K562 (cell line): ENCODE data around the gene PYGM. TPM values are rescaled to one million over a fixed set of nuclear protein-coding genes. Genes with fewer than 3 reads are reported as not detected.

Experiments
- CCAR2 ChIP-seq: fragments of 200-400 bp; formaldehyde crosslinking; IDR thresholded peaks from 2 replicates; pipeline ENCODE4 v1.6.1; 2017; ENCODE audit warnings: mild to moderate bottlenecking, low read depth, low read length
- KDM1A ChIP-seq, 2 experiments: fragments of 450-650 bp; IDR thresholded peaks; 2 replicates each; pipeline ENCODE4 v1.6.1; 2016; ENCODE audit warnings: mild to moderate bottlenecking in 2 of 2
- KDM4B ChIP-seq, 2 experiments: fragments of 450-650 bp in 1 of 2; sonication (generic) in 1 of 2; IDR thresholded peaks; 2 replicates each; pipeline ENCODE4 v1.6.1; 2016 to 2017; ENCODE audit warnings: borderline replicate concordance in 2 of 2, antibody characterized with exemption in 1 of 2, low read depth in 1 of 2, mild to moderate bottlenecking in 1 of 2
- PATZ1 ChIP-seq: fragments of 250-450 bp; sonication (Bioruptor Pico); IDR thresholded peaks from 2 replicates; pipeline ENCODE4 v1.5.0; 2020; ENCODE audit warnings: mild to moderate bottlenecking, borderline replicate concordance
- POLR2B ChIP-seq: fragments of 450-650 bp; IDR thresholded peaks from 2 replicates; pipeline ENCODE4 v1.6.1; 2018; ENCODE audit warnings: low read depth; ENCODE audit not compliant: partially characterized antibody
- PRPF4 ChIP-seq: fragments of 200-400 bp; formaldehyde crosslinking; IDR thresholded peaks from one replicate; pipeline ENCODE4 v1.6.1; 2017; ENCODE audit warnings: low read length, low read depth, mild to moderate bottlenecking; ENCODE audit not compliant: insufficient read depth, poor library complexity, severe bottlenecking
- SREBF2 ChIP-seq: sonication (generic); formaldehyde crosslinking; IDR thresholded peaks from 2 replicates; pipeline ENCODE4 v1.4.0; 2020; ENCODE audit warnings: mild to moderate bottlenecking, missing genetic modification reagents
- TAL1 ChIP-seq: fragments of 450-650 bp; IDR thresholded peaks from 2 replicates; pipeline ENCODE4 v1.6.1; 2016; ENCODE audit warnings: mild to moderate bottlenecking
- ZFP1 ChIP-seq: fragments of 450-650 bp; formaldehyde crosslinking; IDR thresholded peaks from 2 replicates; pipeline ENCODE4 v1.4.0; 2020; ENCODE audit warnings: mild to moderate bottlenecking, mixed read lengths
- ZNF121 ChIP-seq: sonication (generic); formaldehyde crosslinking; conservative IDR thresholded peaks from 2 replicates; pipeline ENCODE4 v1.8.0; 2022; ENCODE audit warnings: missing genetic modification reagents
- ZNF589 ChIP-seq: fragments of 200-800 bp; sonication (Bioruptor generic); IDR thresholded peaks from 2 replicates; pipeline ENCODE4 v1.6.1; 2016; ENCODE audit warnings: low read depth, missing genetic modification characterization, missing compliant biosample characterization
- ZNF778 ChIP-seq: fragments of 450-650 bp; formaldehyde crosslinking; IDR thresholded peaks from 2 replicates; pipeline ENCODE4 v1.4.0; 2020; ENCODE audit warnings: mild to moderate bottlenecking, moderate library complexity
- polyA plus RNA-seq, 8 experiments: library from polyadenylated mRNA; depleted of rRNA in 4 of 8; stranded (reverse) in 5 of 8; unstranded in 3 of 8; fragments of >200 nt; fragmentation: Nextera tagmentation in 2 of 8; fragmentation: Illumina TruSeq in 1 of 8; extraction: Ambion mirVana in 2 of 8; extraction: Trizol in 1 of 8; gene quantifications; 2 replicates each; pipeline versions ENCODE4 v1.2.1 to v1.2.3, GENCODE V29; 2011 to 2014; ENCODE audit warnings: inconsistent platforms in 1 of 8, missing spikeins in 1 of 8
- total RNA-seq, 7 experiments: library from RNA; depleted of rRNA in 6 of 7; stranded (reverse); fragments of >200 nt in 6 of 7; fragmentation: Illumina TruSeq in 2 of 7; extraction: Trizol in 2 of 7; gene quantifications; 2 replicates each; pipeline versions ENCODE4 v1.2.1 to v1.2.3, GENCODE V29; 2011 to 2021; ENCODE audit warnings: low replicate concordance in 1 of 7
- TF ChIP-seq, protein P1 (sequence below), 2 experiments: fragments of 450-650 bp; IDR thresholded peaks; 2 replicates each; pipeline ENCODE4 v1.6.1; 2016; ENCODE audit warnings: mild to moderate bottlenecking in 2 of 2, borderline replicate concordance in 1 of 2, low read depth in 1 of 2, moderate library complexity in 1 of 2
- TF ChIP-seq, protein P2 (sequence below): fragments of 250-450 bp; sonication (Bioruptor Pico); IDR thresholded peaks from 2 replicates; pipeline ENCODE4 v1.9.0; 2021; ENCODE audit warnings: mild to moderate bottlenecking

The PYGM gene
- total and polyA plus RNA-seq, 9 of the 15 experiments (the other 6 are each of a cell fraction or from before 2014, with no cell fraction given) = 0.07 to 1.5 (median 0.68) TPM

DNA sequence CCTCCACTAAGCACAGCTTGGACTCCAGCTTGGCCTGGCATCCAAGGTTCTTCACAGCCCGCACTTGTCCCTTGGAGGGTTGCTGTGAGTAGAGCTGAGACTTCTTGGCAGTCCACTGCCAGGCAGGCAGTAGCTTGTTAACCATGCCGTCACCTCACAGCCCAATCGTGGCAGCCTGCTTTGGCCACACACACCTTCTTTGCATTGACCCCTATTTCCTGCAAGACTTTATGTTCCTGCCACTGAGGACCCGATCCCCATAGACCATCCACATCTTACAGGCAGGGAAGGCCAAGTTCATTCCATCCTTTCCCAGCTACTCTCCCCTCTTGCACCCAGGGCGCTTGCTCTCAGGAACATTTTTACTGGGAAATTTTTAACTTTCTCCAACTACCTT, 2.5 kb upstream of the PYGM start (continued):
- no peak for TF ChIP-seq PATZ1 (CRISPR knock-in tag)
- TF ChIP-seq ZNF121 (CRISPR knock-in tag) = no peak
- TF ChIP-seq SREBF2 (CRISPR knock-in tag) = no peak
- no peak for TF ChIP-seq PRPF4
- TF ChIP-seq, protein P1, sequence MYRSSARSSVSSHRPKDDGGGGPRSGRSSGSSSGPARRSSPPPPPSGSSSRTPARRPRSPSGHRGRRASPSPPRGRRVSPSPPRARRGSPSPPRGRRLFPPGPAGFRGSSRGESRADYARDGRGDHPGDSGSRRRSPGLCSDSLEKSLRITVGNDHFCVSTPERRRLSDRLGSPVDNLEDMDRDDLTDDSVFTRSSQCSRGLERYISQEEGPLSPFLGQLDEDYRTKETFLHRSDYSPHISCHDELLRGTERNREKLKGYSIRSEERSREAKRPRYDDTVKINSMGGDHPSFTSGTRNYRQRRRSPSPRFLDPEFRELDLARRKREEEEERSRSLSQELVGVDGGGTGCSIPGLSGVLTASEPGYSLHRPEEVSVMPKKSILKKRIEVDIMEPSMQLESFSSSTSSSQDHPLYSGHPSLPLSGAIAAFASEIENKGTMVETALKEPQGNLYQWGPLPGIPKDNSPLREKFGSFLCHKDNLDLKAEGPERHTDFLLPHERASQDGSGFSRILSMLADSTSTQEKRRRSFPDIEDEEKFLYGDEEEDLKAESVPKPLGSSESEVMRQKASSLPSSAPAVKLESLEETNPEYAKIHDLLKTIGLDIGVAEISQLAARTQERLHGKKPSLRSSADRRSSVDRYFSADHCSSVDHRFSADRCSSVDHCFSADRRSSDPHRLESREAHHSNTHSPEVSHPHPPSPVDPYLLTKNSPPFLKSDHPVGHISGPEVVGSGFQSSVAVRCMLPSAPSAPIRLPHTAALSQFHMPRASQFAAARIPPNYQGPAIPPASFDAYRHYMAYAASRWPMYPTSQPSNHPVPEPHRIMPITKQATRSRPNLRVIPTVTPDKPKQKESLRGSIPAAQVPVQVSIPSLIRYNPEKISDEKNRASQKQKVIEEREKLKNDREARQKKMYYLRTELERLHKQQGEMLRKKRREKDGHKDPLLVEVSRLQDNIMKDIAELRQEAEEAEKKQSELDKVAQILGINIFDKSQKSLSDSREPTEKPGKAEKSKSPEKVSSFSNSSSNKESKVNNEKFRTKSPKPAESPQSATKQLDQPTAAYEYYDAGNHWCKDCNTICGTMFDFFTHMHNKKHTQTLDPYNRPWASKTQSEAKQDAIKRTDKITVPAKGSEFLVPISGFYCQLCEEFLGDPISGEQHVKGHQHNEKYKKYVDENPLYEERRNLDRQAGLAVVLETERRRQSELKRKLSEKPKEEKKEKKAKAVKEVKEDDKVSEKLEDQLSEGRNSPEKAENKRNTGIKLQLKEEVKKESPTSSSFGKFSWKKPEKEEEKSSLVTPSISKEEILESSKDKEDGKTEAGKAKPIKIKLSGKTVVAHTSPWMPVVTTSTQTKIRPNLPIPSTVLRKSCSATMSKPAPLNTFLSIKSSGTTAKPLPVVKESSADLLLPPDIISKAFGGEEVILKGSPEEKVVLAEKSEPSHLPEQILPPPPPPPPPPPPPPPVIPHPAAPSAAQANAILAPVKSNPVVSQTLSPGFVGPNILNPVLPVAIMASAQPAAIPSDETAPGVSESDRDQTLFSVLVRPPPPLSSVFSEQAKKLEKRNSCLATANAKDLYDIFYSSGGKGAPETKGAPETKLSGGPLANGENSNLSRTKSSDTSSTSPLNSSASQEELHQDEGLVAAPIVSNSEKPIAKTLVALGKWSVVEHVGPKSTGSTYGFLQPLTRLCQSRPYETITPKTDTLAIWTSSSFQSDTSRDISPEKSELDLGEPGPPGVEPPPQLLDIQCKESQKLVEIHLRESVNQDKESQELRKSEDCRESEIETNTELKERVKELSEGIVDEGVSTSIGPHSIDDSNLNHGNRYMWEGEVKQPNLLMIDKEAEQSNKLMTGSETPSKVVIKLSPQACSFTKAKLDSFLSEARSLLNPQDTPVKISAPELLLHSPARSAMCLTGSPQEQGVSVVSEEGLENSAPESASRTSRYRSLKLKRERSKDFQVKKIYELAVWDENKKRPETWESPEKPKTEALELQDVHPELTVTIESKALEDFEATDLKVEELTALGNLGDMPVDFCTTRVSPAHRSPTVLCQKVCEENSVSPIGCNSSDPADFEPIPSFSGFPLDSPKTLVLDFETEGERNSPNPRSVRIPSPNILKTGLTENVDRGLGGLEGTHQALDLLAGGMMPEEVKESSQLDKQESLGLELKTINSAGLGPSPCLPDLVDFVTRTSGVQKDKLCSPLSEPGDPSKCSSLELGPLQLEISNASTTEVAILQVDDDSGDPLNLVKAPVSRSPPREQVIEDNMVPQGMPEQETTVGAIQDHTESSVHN (IDR thresholded peaks at IDR 0.05; ENCODE audit: borderline replicate concordance in 1 of 2, low read depth in 1 of 2) = no peak
- no peak for TF ChIP-seq CCAR2
- peak; percentile 53 for TF ChIP-seq POLR2B
- TF ChIP-seq KDM1A (IDR thresholded peaks at IDR 0.05) = no peak
- TF ChIP-seq ZNF589 (CRISPR knock-in tag) = no peak
- TF ChIP-seq TAL1 = no peak
- TF ChIP-seq, protein P2, sequence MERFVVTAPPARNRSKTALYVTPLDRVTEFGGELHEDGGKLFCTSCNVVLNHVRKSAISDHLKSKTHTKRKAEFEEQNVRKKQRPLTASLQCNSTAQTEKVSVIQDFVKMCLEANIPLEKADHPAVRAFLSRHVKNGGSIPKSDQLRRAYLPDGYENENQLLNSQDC (CRISPR knock-in tag) = no peak
- TF ChIP-seq ZFP1 (CRISPR knock-in tag) = no peak
- TF ChIP-seq KDM4B (IDR thresholded peaks at IDR 0.05; ENCODE audit: borderline replicate concordance in 2 of 2, low read depth in 1 of 2) = no peak
- TF ChIP-seq ZNF778 (CRISPR knock-in tag) = no peak
